Stimulated activated CD8-positive, alpha-beta memory T cell treated with anti-CD3 and anti-CD28 coated beads, Interleukin-4, amount 100 ng/mL, for 4 hours (primary cell): ENCODE data around the gene GCNT2.
"Not testable (repeated sequence)": the region's sequence is repeated elsewhere in the genome, so short reads cannot be mapped to it uniquely, and the experiment has no call there.

ENCODE experiments used
- DNase-seq, 2 donors: peaks; one replicate each; pipeline ENCODE4 v3.0.0-alpha.2; 2020; ENCODE audit warnings: low read depth in 2 of 2, low spot score in 1 of 2

The GCNT2 gene

GRCh38 chr6:10545482-10545881, 24.3 kb downstream of the GCNT2 start:
- DNase-seq, result no peak

DNA sequence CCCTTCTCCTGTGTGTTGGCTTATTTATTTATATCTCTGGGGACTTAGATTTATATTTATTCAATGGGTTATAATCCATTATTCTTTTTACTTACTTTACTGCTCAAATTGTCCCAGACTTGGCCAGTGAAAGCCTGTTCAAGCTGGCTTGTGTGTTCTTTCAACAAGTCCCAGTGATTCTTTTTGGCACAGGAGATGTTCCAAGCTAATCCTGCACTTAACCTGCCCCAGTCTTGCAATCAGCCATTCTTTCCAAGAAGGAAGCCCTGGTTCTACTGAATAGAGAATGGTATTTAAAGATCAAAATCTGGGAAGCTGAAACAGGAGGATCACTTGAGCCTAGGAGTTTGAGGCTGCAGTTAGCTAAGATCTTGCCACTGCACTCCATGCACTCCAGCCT, 26.7 kb downstream of the GCNT2 start:
- DNase-seq, result no peak

GRCh38 chr6:10550764-10551163, 29.6 kb downstream of the GCNT2 start:
- DNase-seq, result no peak

- no peak for DNase-seq
Observed at GRCh38 chr6:10552270-10552810, 31.2 kb downstream of the GCNT2 start.

DNA sequence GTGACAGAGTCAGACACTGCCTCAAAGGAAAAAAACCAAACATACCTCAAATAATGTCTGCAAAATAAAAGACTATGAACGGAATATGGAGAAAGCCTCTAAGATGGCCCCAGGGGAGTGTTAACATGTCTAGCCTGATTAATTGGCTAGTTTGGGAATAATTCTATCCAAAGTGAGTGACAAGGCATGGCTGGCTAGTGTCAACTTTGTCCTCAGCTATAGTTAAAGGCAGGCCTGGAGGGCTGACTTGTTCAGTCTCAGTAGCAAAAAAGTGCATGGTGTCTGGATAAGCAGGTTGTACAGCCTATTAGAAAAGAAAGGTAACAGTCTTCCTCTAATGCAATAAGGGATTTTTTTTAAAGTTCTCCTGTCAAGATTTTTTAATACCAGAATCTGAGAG, 32.7 kb downstream of the GCNT2 start:
- DNase-seq, result no peak

DNA sequence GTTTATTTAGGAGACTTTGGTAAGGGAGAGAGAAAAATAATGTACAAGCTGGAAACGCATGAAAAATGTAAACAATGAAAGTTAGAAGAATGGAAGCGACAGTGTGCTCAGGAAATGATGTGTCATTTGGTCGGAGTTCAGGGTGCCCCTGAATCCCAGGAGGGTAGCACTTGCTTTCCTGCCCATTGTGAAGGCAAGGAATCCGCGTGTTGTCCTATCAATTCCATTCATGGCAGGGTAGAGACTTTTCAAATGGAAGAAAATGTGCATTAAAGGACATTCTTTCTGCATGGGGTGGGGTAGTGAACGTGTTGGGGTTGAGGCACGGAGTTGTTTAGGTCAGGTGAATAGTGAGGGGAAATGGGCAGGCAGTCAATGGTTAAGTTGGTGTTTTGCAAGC, 33.7 kb downstream of the GCNT2 start:
- DNase-seq, result no peak

DNA sequence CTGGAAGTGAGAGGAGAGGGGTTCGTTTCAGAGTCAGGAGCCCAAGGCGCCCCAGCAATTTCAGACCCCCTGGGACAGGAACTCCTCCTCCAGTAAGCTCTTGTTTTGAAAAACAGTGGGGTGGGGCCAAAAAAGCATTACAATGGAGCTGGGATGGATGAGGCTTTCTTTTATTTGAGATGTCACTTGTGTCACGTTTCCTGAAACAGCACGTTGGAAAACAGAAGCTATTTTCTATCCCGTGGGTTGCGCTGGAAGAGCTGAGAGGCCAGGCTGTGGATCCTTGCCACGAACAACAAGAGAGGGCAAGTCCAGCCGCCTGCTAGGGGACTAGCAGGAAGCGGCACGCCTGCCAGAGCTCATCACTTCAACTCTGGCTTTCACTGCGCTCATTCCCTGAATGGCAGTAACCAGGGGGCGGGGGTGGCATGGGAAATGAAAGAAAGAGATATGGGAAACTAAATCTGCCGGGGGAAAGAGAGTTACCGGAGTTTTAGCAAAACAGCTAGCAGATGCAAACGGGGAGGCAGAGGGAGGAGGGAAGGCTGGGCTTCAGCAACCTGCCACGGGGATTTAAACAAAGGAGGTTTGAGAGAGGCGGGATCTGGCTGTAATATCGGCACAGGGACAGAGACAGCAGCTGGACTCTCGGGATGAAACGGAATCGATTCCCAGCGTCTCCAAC, 34.6 kb downstream of the GCNT2 start:
- no peak for DNase-seq

GRCh38 chr6:10556589-10556988, 35.4 kb downstream of the GCNT2 start:
- no peak for DNase-seq

- no peak for DNase-seq
Observed at GRCh38 chr6:10556992-10557391, 35.8 kb downstream of the GCNT2 start.

DNA sequence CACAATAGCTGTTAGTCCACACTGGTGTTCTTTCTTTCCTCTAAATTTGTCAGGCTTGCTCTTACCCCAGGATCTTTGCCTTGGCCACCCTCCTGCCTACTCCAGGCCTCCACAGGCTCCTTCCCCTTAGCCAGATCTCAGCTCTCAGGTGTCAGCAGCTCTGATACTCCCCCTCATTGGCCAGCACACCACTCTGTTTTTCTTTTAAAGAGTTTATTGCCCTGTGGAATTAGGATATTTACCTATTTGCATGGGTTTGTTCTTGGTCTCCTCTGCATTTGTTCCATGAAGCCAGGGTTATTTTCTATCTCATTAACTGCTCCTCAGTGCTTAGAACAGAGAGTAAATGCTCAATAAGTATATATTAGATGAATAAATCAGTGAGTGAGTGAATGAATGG, 36.8 kb downstream of the GCNT2 start:
- no peak for DNase-seq

DNA sequence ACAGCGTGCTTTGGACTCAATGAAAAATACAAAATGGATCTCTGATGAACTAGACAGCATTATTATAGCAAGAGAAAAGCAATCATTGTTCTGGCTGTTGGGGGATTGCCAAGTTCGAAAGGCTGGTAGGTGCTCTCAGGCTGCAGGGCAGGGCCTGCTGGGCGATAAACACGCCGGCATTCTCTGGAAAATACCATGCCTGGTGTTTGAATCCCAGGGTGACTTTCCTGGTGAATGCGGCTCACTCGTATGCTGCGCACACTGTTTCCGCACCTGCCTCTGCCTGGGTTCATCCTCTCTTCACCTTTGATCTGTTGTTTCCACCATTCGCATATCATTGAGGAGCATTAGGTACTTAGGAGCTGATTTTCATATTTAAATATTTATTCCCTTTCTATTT, 37.4 kb downstream of the GCNT2 start:
- DNase-seq, result no peak

DNA sequence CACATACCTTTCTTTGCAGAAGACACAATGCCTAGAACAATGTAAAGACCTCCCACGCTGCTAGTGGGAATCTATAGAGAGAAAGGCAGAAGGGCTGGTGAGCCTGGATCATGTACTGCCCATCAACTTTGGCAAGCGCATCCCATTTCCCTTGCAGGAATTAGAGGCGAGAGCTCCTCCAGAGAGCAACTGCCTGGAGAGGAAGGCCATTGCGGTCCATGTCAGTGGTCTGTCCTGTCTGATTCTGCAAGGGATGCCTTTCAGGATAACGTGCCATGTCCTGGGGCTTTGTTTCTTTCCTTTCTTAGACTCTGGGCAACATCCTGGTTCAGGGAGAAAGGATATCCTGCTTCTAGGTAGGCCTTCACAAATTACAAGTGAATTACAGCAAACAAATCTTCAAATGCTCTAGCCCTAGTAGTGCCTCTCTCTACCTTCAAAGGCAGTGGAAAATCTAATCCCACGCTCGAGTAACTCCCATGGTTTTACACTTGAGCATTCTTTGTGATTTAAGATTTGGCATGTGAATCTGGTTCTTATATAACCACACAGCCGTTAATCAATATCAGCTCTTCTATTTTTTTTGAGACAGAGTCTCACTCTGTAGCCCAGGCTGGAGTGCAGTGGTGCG, 38.5 kb downstream of the GCNT2 start:
- no peak for DNase-seq

DNA sequence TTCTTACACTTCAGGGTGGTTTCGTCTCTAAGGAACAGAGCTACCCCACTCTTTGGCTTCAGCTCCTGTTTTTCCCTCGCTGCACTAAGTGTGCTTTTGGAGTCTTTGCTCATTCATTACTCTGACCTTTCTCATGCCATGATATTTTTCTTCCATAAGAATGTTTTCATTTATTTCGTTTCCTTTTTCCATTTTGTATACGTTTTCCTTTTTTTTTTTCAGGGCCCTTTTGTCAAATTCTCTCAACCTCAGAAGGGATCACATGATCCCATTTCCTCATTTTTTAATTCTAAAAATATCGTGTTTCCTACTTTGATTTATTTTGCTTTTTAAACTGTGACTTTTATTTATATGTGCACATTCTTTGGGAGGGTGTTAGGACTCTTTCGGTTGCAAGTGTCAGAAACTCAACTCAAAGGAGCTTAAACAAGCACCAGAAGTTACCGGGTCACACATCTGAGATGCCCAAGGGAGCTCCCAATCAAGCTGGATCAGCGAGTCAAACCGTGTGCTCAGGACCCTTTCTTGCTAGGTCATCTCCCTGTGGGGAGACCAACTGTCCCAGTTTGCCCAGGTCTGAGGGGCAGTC, 40.6 kb downstream of the GCNT2 start:
- no peak for DNase-seq

GRCh38 chr6:10564975-10565673, 44.0 kb downstream of the GCNT2 start:
- no peak for DNase-seq

GRCh38 chr6:10565913-10566312, 44.8 kb downstream of the GCNT2 start:
- no peak for DNase-seq

- DNase-seq, result no peak
Observed at GRCh38 chr6:10567256-10568026, 46.3 kb downstream of the GCNT2 start.

- DNase-seq, result no peak
Observed at GRCh38 chr6:10569392-10570127, 48.4 kb downstream of the GCNT2 start.

DNA sequence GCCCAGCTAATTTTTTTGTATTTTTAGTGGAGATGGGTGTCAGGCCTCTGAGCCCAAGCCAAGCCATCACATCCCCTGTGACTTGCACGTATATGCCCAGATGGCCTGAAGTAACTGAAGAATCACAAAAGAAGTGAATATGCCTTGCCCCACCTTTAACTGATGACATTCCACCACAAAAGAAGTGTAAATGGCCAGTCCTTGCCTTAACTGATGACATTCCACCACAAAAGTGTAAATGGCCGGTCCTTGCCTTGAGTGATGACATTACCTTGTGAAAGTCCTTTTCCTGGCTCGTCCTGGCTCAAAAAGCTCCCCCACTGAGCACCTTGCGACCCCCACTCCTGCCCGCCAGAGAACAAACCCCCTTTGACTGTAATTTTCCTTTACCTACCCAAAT, 54.4 kb downstream of the GCNT2 start:
- not testable (repeated sequence) for DNase-seq

GRCh38 chr6:10576226-10576625, 55.1 kb downstream of the GCNT2 start:
- DNase-seq, result no peak

DNA sequence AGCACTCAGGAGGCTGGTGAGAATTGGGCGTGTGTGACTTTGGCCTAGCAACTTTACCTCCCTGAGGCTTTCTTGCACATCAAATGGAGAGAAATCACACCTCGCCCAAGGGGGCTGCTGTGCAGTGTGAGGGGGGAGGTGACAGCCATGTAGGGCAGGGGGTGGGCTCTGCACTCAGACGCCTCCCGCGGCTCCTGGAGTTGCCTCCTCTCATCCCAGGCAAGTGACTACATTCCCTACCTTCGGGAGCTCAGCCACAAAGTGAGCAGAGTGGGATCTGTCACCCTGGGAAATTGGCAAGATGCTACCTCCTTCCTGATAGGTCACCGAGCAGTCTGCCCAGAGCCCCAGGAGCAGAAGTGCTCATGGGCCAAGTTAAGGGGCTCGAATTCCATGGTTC, 56.0 kb downstream of the GCNT2 start:
- no peak for DNase-seq
